Measurements from ENCODE around the gene PRPSAP2. TPM values are rescaled to one million over a fixed set of nuclear protein-coding genes. Genes with fewer than 3 reads are reported as not detected.

Gene PRPSAP2
- total RNA-seq, 8 experiments from 2014 or later = 39.0 to 89.8 (median 63.7) TPM

- in situ Hi-C loops (cut with MboI; ENCODE audit: low pct_unique_long_range_greater_than_20kb in 2 of 9, low sequenced_read_pairs in 9 of 9, unreplicated experiment in 9 of 9) = no loop called here
- WGBS, 10 experiments = 67 to 100% (median 92%) methylated on average over 1 to 2 of the region's 16 CpGs; no CpG with 5 or more reads in 4 of the 10 experiments
- peak in 5 of 8 experiments; percentile 28 to 66 (median 48) for ATAC-seq (replicated peaks in 6 of 8)
- Histone ChIP-seq H3K4me3 (no peak overlapping the region), H3K27ac (peak overlapping the region in 1 of 2 donors; percentile 39), H3K4me1 (replicated peaks in 1 of 2) (peaks cover 13 to 14% of the 10 kb centered on the region in 2 donors)
These were observed 103.9 kb downstream of the PRPSAP2 start for GRCh38 chr17:18961634-18962493.

- Histone ChIP-seq H3K27ac (no peak overlapping the region), H3K4me3 (no peak overlapping the region), H3K4me1 (replicated peaks in 1 of 2) (peaks cover 13 to 18% of the 10 kb centered on the region in 2 donors)
- no peak for ATAC-seq (replicated peaks in 6 of 8)
- 70 to 94% (median 87%) methylated on average over 2 to 5 of the region's 6 CpGs; no CpG with 5 or more reads in 5 of the 10 experiments for WGBS, 10 experiments
- in situ Hi-C loops (cut with MboI; ENCODE audit: low pct_unique_long_range_greater_than_20kb in 2 of 9, low sequenced_read_pairs in 9 of 9, unreplicated experiment in 9 of 9) = no loop called here
These were observed 104.5 kb downstream of the PRPSAP2 start for GRCh38 chr17:18962494-18962815.

- no peak overlapping the region for H3K4me3 ChIP-seq
- peak in 2 of 8 experiments; percentile 83 to 90 for ATAC-seq (replicated peaks in 6 of 8)
- in situ Hi-C loops (cut with MboI; ENCODE audit: low pct_unique_long_range_greater_than_20kb in 2 of 9, low sequenced_read_pairs in 9 of 9, unreplicated experiment in 9 of 9) = no loop called here
- peaks cover 13 to 20% of the 10 kb centered on the region in 2 donors for H3K4me1 ChIP-seq (replicated peaks in 1 of 2)
- no peak overlapping the region for H3K27ac ChIP-seq
- 0 to 100% (median 61%) methylated on average over 1 to 4 of the region's 23 CpGs; no CpG with 5 or more reads in 3 of the 10 experiments for WGBS, 10 experiments
These were observed 105.4 kb downstream of the PRPSAP2 start for GRCh38 chr17:18963126-18964017.

GRCh38 chr17:18964018-18964351, 106.1 kb downstream of the PRPSAP2 start:
- in situ Hi-C loops (cut with MboI; ENCODE audit: low pct_unique_long_range_greater_than_20kb in 2 of 9, low sequenced_read_pairs in 9 of 9, unreplicated experiment in 9 of 9) = no loop called here
- no peak overlapping the region for H3K4me3 ChIP-seq
- no peak for ATAC-seq (replicated peaks in 6 of 8)
- no CpG with 5 or more reads among the region's 9 CpGs for WGBS, 10 experiments
- H3K27ac ChIP-seq = no peak overlapping the region
- H3K4me1 ChIP-seq (replicated peaks in 1 of 2) = peaks cover 13 to 21% of the 10 kb centered on the region in 2 donors

- Histone ChIP-seq H3K27ac (no peak overlapping the region), H3K4me3 (no peak overlapping the region), H3K4me1 (replicated peaks in 1 of 2) (peaks cover 16 to 26% of the 10 kb centered on the region in 2 donors)
- in situ Hi-C loops (cut with MboI; ENCODE audit: low pct_unique_long_range_greater_than_20kb in 2 of 9, low sequenced_read_pairs in 9 of 9, unreplicated experiment in 9 of 9) = no loop called here
- ATAC-seq (replicated peaks in 6 of 8) = no peak
- 80 to 100% (median 94%) methylated on average over 1 to 4 of the region's 9 CpGs; no CpG with 5 or more reads in 6 of the 10 experiments for WGBS, 10 experiments
These were observed 106.6 kb downstream of the PRPSAP2 start for GRCh38 chr17:18964550-18964949.

- Histone ChIP-seq H3K4me3 (no peak overlapping the region), H3K27ac (no peak overlapping the region), H3K4me1 (replicated peaks in 1 of 2) (peaks cover 16 to 26% of the 10 kb centered on the region in 2 donors)
- in situ Hi-C loops (cut with MboI; ENCODE audit: low pct_unique_long_range_greater_than_20kb in 2 of 9, low sequenced_read_pairs in 9 of 9, unreplicated experiment in 9 of 9) = no loop called here
- 60 to 100% (median 86%) methylated on average over 1 to 7 of the region's 14 CpGs; no CpG with 5 or more reads in 5 of the 10 experiments for WGBS, 10 experiments
- no peak for ATAC-seq (replicated peaks in 6 of 8)
These were observed 107.8 kb downstream of the PRPSAP2 start for GRCh38 chr17:18965530-18966236.

GRCh38 chr17:18966831-18967624, 109.1 kb downstream of the PRPSAP2 start:
- WGBS, 10 experiments = 0 to 100% (median 89%) methylated on average over 1 to 3 of the region's 19 CpGs; no CpG with 5 or more reads in 5 of the 10 experiments
- ATAC-seq (replicated peaks in 6 of 8) = peak in 6 of 8 experiments; percentile 18 to 76 (median 51)
- H3K4me1 ChIP-seq (replicated peaks in 1 of 2) = peaks cover 4 to 14% of the 10 kb centered on the region in 2 donors
- no peak overlapping the region for H3K27ac ChIP-seq
- in situ Hi-C loops (cut with MboI; ENCODE audit: low pct_unique_long_range_greater_than_20kb in 2 of 9, low sequenced_read_pairs in 9 of 9, unreplicated experiment in 9 of 9) = no loop called here
- H3K4me3 ChIP-seq = no peak overlapping the region

- WGBS, 10 experiments = 58% methylated on average over 3 of the region's 4 CpGs; no CpG with 5 or more reads in 9 of the 10 experiments
- in situ Hi-C loops (cut with MboI; ENCODE audit: low pct_unique_long_range_greater_than_20kb in 2 of 9, low sequenced_read_pairs in 9 of 9, unreplicated experiment in 9 of 9) = no loop called here
- ATAC-seq (replicated peaks in 6 of 8) = peak in 1 of 8 experiments; percentile 25
- H3K4me1 ChIP-seq (replicated peaks in 1 of 2) = peaks cover 3 to 12% of the 10 kb centered on the region in 2 donors
- H3K4me3 ChIP-seq = no peak overlapping the region
- H3K27ac ChIP-seq = no peak overlapping the region
These were observed 110.0 kb downstream of the PRPSAP2 start for GRCh38 chr17:18967916-18968315.

GRCh38 chr17:18968345-18968744, 110.4 kb downstream of the PRPSAP2 start:
- peaks cover 3 to 12% of the 10 kb centered on the region in 2 donors for H3K4me1 ChIP-seq (replicated peaks in 1 of 2)
- no peak overlapping the region for H3K4me3 ChIP-seq
- in situ Hi-C loops (cut with MboI; ENCODE audit: low pct_unique_long_range_greater_than_20kb in 2 of 9, low sequenced_read_pairs in 9 of 9, unreplicated experiment in 9 of 9) = no loop called here
- no peak overlapping the region for H3K27ac ChIP-seq
- no peak for ATAC-seq (replicated peaks in 6 of 8)
- 85 to 100% methylated on average over 1 to 4 of the region's 4 CpGs; no CpG with 5 or more reads in 8 of the 10 experiments for WGBS, 10 experiments

- Histone ChIP-seq H3K4me3 (no peak overlapping the region), H3K4me1 (replicated peaks in 1 of 2) (peaks cover 3 to 12% of the 10 kb centered on the region in 2 donors), H3K27ac (no peak overlapping the region)
- in situ Hi-C loops (cut with MboI; ENCODE audit: low pct_unique_long_range_greater_than_20kb in 2 of 9, low sequenced_read_pairs in 9 of 9, unreplicated experiment in 9 of 9) = no loop called here
- peak in 7 of 8 experiments; percentile 11 to 94 (median 20) for ATAC-seq (replicated peaks in 6 of 8)
- WGBS, 10 experiments = 10 to 88% (median 54%) methylated on average over 2 to 8 of the region's 23 CpGs; no CpG with 5 or more reads in 6 of the 10 experiments
These were observed 111.3 kb downstream of the PRPSAP2 start for GRCh38 chr17:18968945-18969887.

All from motor neuron (in vitro differentiated cells).